A549 (cell line): Measurements from ENCODE around the gene LARGE1. TPM values are rescaled to one million over a fixed set of nuclear protein-coding genes. Genes with fewer than 3 reads are reported as not detected.

Experiments
- ATAC-seq, 2 experiments: fragments of 200-7000 bp in 1 of 2; fragments of >200 bp in 1 of 2; cut with Nextera tagmentation in 1 of 2; cut with Tn5 transposase in 1 of 2; 3 replicates each; pipeline versions ENCODE4 v1.8.0 to v1.9.1; 2018 to 2020; ENCODE audit warnings: mild to moderate bottlenecking in 1 of 2, moderate library complexity in 1 of 2
- CTCF ChIA-PET: fragments of 300-600 bp; sonication (Branson Sonifier 250); formaldehyde crosslinking; extraction: SDS; loops from one replicate; lab custom pipeline; 2021; ENCODE audit warnings: antibody characterized with exemption, inconsistent platforms; lab: Yijun Ruan, JAX
- POLR2A ChIA-PET: fragments of 350-600 bp; formaldehyde crosslinking; extraction: SDS; loops from one replicate; lab custom pipeline; 2021; ENCODE audit warnings: antibody characterized with exemption, inconsistent platforms; lab: Yijun Ruan, JAX
- DNase-seq, 2 experiments: peaks; one replicate each; pipeline versions ENCODE4 v3.0.0 to v3.0.0-alpha.2; 2011 to 2016; ENCODE audit warnings: low read depth in 1 of 2, low spot score in 1 of 2
- FAIRE-seq: peaks from 2 replicates; lab custom pipeline; 2011; peaks lifted over from hg19 to GRCh38; lab: Jason Lieb, UNC
- H3K27ac ChIP-seq, 2 experiments: fragments of >200 bp; sonication (Bioruptor Twin); formaldehyde crosslinking; 3 replicates each; pipeline ENCODE4 v1.5.1; 2016 to 2017
- H3K4me1 ChIP-seq: fragments of >200 bp; sonication (Bioruptor Twin); formaldehyde crosslinking; 3 replicates; pipeline ENCODE4 v1.6.1; 2016
- H3K4me2 ChIP-seq: fragments of >200 bp; sonication (Bioruptor Twin); formaldehyde crosslinking; 3 replicates; pipeline ENCODE4 v1.6.1; 2016
- H3K4me3 ChIP-seq: fragments of >200 bp; sonication (Bioruptor Twin); formaldehyde crosslinking; 3 replicates; pipeline ENCODE4 v1.5.1; 2016
- H3K9me3 ChIP-seq: fragments of >200 bp; sonication (Bioruptor Twin); formaldehyde crosslinking; 3 replicates; pipeline ENCODE4 v1.6.1; 2016
- CBX8 ChIP-seq: fragments of 200-600 bp; sonication (generic); IDR thresholded peaks from 2 replicates; pipeline ENCODE4 v1.6.1; 2016
- CHD2 ChIP-seq: fragments of 150-350 bp; IDR thresholded peaks from 2 replicates; pipeline ENCODE4 v1.6.1; 2014; ENCODE audit warnings: low read length; ENCODE audit not compliant: partially characterized antibody
- CHD4 ChIP-seq: fragments of 200-600 bp; sonication (generic); IDR thresholded peaks from 2 replicates; pipeline ENCODE4 v1.6.1; 2016; ENCODE audit warnings: antibody characterized with exemption, mild to moderate bottlenecking, borderline replicate concordance
- ESRRA ChIP-seq: fragments of 150-350 bp; IDR thresholded peaks from 2 replicates; pipeline ENCODE4 v1.6.1; 2014; ENCODE audit warnings: mild to moderate bottlenecking, low read length, borderline replicate concordance
- FOSB ChIP-seq: fragments of 250-450 bp; sonication (Bioruptor Pico); IDR thresholded peaks from 2 replicates; pipeline ENCODE4 v1.5.0; 2020; ENCODE audit warnings: mild to moderate bottlenecking, moderate library complexity
- GATA3 ChIP-seq: IDR thresholded peaks from 2 replicates; pipeline ENCODE4 v1.6.1; 2012; ENCODE audit warnings: borderline replicate concordance
- HEYL ChIP-seq: fragments of 250-450 bp; sonication (Bioruptor Pico); IDR thresholded peaks from 2 replicates; pipeline ENCODE4 v1.8.0; 2021; ENCODE audit warnings: mild to moderate bottlenecking, moderate library complexity
- HOXB5 ChIP-seq: fragments of 250-450 bp; sonication (Bioruptor Pico); IDR thresholded peaks from 2 replicates; pipeline ENCODE4 v1.5.0; 2020; ENCODE audit warnings: mild to moderate bottlenecking, moderate library complexity
- MYC ChIP-seq: IDR thresholded peaks from 2 replicates; pipeline ENCODE4 v1.6.1; 2012; ENCODE audit warnings: mild to moderate bottlenecking, inconsistent platforms, low read length, improper control_type of control experiment, borderline replicate concordance
- NFE2L2 ChIP-seq: fragments of 150-350 bp; conservative IDR thresholded peaks from 2 replicates; pipeline ENCODE4 v1.6.1; 2014; ENCODE audit warnings: low read length
- PHF8 ChIP-seq: fragments of 200-600 bp; sonication (generic); IDR thresholded peaks from 2 replicates; pipeline ENCODE4 v1.6.1; 2016; ENCODE audit warnings: low read depth, mild to moderate bottlenecking, antibody characterized with exemption, moderate library complexity, borderline replicate concordance
- POLR2A ChIP-seq: IDR thresholded peaks from 2 replicates; pipeline ENCODE4 v1.6.1; 2012; ENCODE audit warnings: mild to moderate bottlenecking, low read length
- RAD21 ChIP-seq, 2 experiments: fragments of >200 bp in 1 of 2; sonication (Bioruptor Twin) in 1 of 2; formaldehyde crosslinking in 1 of 2; IDR thresholded peaks in 1 of 2; conservative IDR thresholded peaks in 1 of 2; 2 replicates in 1 of 2; 3 replicates in 1 of 2; pipeline ENCODE4 v1.6.1; 2012 to 2018; ENCODE audit warnings: inconsistent platforms in 1 of 2
- RARB ChIP-seq: fragments of 250-450 bp; sonication (Bioruptor Pico); IDR thresholded peaks from 2 replicates; pipeline ENCODE4 v1.8.0; 2021; ENCODE audit warnings: mild to moderate bottlenecking, moderate library complexity
- RCOR1 ChIP-seq: fragments of 150-350 bp; IDR thresholded peaks from 2 replicates; pipeline ENCODE4 v1.6.1; 2014; ENCODE audit warnings: antibody characterized with exemption, low read length, low read depth
- RFX5 ChIP-seq: fragments of 450-650 bp; IDR thresholded peaks from 2 replicates; pipeline ENCODE4 v1.7.1; 2014; ENCODE audit warnings: antibody characterized with exemption, mild to moderate bottlenecking, moderate library complexity
- TFCP2L1 ChIP-seq: fragments of 250-450 bp; sonication (Bioruptor Pico); IDR thresholded peaks from 2 replicates; pipeline ENCODE4 v1.5.0; 2021; ENCODE audit warnings: mild to moderate bottlenecking
- ZC3H11A ChIP-seq: fragments of 450-650 bp; IDR thresholded peaks from 2 replicates; pipeline ENCODE4 v1.6.1; 2014; ENCODE audit warnings: antibody characterized with exemption, mild to moderate bottlenecking
- ZFP36 ChIP-seq: fragments of 450-650 bp; IDR thresholded peaks from 2 replicates; pipeline ENCODE4 v1.6.1; 2014; ENCODE audit warnings: borderline replicate concordance; ENCODE audit not compliant: partially characterized antibody
- ZNF302 ChIP-seq: fragments of 250-450 bp; sonication (Bioruptor Pico); IDR thresholded peaks from 2 replicates; pipeline ENCODE4 v1.9.0; 2021; ENCODE audit warnings: inconsistent platforms, mild to moderate bottlenecking, moderate library complexity
- WGBS: methylation state at CpG from one replicate; pipeline ENCODE4 v1.1.6; 2017; ENCODE audit errors: missing lambda C conversion rate; 5-methylcytosine and 5-hydroxymethylcytosine counted together
- polyA plus RNA-seq, 4 experiments: library from polyadenylated mRNA; depleted of rRNA in 3 of 4; stranded (reverse); fragments of >200 nt; fragmentation: RNase III in 1 of 4; extraction: RNeasy Plus Mini Kit Qiagen cat#74134 plus additional on column Dnase treatment in 1 of 4; gene quantifications; 2 replicates in 3 of 4; 3 replicates in 1 of 4; pipeline ENCODE4 v1.2.3, GENCODE V29; 2011 to 2017
- TF ChIP-seq, protein P1 (sequence below): fragments of 250-450 bp; sonication (Bioruptor Pico); IDR thresholded peaks from 2 replicates; pipeline ENCODE4 v1.5.0; 2020; ENCODE audit warnings: low read depth, mild to moderate bottlenecking, moderate library complexity
- TF ChIP-seq, protein P2 (sequence below): fragments of 200-600 bp; sonication (generic); IDR thresholded peaks from 2 replicates; pipeline ENCODE4 v1.6.1; 2016; ENCODE audit warnings: antibody characterized with exemption, mild to moderate bottlenecking, moderate library complexity
- TF ChIP-seq, protein P3 (sequence below): IDR thresholded peaks from 2 replicates; pipeline ENCODE4 v1.6.1; 2012
- TF ChIP-seq, protein P4 (sequence below): fragments of >200 bp; sonication (Bioruptor Twin); formaldehyde crosslinking; IDR thresholded peaks from 3 replicates; pipeline ENCODE4 v1.6.1; 2016
- TF ChIP-seq, protein P5 (sequence below): fragments of >200 bp; sonication (Bioruptor Twin); formaldehyde crosslinking; IDR thresholded peaks from 3 replicates; pipeline ENCODE4 v1.5.1; 2016

Gene LARGE1
- polyA plus RNA-seq, 2 of the 4 experiments (the other 2 are of a cell fraction) = 2.7 to 5.8 TPM

DNA sequence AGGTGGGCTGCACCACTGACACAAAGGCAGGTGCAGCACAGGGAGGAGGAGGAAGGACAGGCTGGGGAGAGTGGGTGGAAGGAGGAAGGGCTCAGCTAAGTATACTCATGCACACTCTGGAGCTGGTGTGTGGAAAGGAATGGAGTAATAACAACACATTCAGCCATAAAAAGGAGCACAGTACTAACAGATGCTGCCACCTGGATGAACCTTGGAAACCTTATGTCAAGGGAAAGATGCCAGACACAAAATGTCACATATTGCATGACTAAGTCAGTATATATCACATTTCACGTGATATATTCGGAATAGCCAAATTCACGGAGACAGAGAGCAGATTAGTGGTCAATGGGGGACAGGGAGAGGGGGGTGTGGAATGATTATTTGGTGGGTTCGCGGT, 472.5 kb downstream of the LARGE1 start (continued):
- TF ChIP-seq, protein P1, sequence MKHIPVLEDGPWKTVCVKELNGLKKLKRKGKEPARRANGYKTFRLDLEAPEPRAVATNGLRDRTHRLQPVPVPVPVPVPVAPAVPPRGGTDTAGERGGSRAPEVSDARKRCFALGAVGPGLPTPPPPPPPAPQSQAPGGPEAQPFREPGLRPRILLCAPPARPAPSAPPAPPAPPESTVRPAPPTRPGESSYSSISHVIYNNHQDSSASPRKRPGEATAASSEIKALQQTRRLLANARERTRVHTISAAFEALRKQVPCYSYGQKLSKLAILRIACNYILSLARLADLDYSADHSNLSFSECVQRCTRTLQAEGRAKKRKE = no peak

DNA sequence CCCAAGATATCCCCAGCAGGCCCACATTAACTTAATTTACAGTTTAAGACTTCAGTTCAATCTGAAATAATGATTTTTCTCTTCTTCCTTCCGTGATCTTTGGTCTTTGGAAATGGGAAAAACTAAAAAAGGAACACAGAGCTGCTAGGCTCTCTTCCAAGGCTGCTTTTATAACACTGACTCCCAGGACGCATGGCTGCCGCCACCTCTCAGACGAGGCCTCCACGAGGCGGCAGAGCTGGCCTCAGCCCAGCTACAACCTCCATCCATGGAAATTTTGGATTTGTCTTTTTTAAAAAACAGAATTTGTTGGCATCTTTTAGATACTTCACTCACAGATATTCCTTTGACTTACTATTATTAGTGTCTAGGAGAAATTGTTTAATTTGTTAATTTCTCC, 476.6 kb downstream of the LARGE1 start:
- ChIA-PET CTCF (interaction anchor here (1.0 to 1.6 kb wide), 2 partner anchors 75 to 141 kb away, joined by 5 to 6 read pairs; no protein-coding TSS in a partner anchor), POLR2A (no interaction called here)
- WGBS = 94% methylated on average over 6 of the region's 6 CpGs
- Histone ChIP-seq H3K4me2 (no peak overlapping the region), H3K9me3 (no peaks in the 10 kb centered on the region), H3K4me3 (no peak overlapping the region), H3K4me1 (peaks cover 14% of the 10 kb centered on the region), H3K27ac (no peak overlapping the region)
- ATAC-seq (no peak), FAIRE-seq (no peak), DNase-seq (no peak)
- no peak for TF ChIP-seq RFX5
- TF ChIP-seq GATA3 = no peak
- TF ChIP-seq, protein P2, sequence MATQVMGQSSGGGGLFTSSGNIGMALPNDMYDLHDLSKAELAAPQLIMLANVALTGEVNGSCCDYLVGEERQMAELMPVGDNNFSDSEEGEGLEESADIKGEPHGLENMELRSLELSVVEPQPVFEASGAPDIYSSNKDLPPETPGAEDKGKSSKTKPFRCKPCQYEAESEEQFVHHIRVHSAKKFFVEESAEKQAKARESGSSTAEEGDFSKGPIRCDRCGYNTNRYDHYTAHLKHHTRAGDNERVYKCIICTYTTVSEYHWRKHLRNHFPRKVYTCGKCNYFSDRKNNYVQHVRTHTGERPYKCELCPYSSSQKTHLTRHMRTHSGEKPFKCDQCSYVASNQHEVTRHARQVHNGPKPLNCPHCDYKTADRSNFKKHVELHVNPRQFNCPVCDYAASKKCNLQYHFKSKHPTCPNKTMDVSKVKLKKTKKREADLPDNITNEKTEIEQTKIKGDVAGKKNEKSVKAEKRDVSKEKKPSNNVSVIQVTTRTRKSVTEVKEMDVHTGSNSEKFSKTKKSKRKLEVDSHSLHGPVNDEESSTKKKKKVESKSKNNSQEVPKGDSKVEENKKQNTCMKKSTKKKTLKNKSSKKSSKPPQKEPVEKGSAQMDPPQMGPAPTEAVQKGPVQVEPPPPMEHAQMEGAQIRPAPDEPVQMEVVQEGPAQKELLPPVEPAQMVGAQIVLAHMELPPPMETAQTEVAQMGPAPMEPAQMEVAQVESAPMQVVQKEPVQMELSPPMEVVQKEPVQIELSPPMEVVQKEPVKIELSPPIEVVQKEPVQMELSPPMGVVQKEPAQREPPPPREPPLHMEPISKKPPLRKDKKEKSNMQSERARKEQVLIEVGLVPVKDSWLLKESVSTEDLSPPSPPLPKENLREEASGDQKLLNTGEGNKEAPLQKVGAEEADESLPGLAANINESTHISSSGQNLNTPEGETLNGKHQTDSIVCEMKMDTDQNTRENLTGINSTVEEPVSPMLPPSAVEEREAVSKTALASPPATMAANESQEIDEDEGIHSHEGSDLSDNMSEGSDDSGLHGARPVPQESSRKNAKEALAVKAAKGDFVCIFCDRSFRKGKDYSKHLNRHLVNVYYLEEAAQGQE = no peak
- no peak for TF ChIP-seq MYC
- no peak for TF ChIP-seq RARB
- TF ChIP-seq ZFP36 = no peak
- no peak for TF ChIP-seq ESRRA
- no peak for TF ChIP-seq HOXB5
- no peak for TF ChIP-seq POLR2A
- TF ChIP-seq RAD21 (conservative IDR thresholded peaks at IDR 0.05 in 1 of 2, IDR thresholded peaks at IDR 0.05 in 1 of 2) = no peak
- TF ChIP-seq CHD2 = no peak
- no peak for TF ChIP-seq NFE2L2
- TF ChIP-seq, protein P3, sequence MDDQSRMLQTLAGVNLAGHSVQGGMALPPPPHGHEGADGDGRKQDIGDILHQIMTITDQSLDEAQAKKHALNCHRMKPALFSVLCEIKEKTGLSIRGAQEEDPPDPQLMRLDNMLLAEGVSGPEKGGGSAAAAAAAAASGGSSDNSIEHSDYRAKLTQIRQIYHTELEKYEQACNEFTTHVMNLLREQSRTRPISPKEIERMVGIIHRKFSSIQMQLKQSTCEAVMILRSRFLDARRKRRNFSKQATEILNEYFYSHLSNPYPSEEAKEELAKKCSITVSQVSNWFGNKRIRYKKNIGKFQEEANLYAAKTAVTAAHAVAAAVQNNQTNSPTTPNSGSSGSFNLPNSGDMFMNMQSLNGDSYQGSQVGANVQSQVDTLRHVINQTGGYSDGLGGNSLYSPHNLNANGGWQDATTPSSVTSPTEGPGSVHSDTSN = no peak
- no peak for TF ChIP-seq ZC3H11A
- TF ChIP-seq CBX8 = no peak
- no peak for TF ChIP-seq FOSB (CRISPR knock-in tag)
- no peak for TF ChIP-seq TFCP2L1 (CRISPR knock-in tag)

DNA sequence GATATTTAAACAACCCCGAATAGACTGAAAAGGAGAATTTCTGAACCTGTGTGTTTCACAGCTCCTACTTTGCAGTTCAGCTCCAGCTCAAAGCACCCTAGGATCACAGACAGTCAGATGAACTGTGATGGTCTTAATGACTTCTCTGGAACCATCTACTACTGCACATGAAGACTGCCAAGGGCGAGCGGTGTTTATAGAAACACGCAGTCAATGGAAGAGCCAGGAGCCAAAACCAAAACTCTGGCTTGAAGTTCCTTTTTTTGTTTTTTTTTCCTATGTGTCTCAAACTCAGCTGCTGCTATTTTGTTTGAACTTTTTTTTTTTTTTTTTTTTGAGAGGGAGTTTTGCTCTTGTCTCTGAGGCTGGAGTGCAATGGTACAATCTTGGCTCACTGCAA, 479.5 kb downstream of the LARGE1 start:
- DNase-seq (no peak), FAIRE-seq (no peak), ATAC-seq (no peak)
- CTCF ChIA-PET = interaction anchor here (1.0 to 1.2 kb wide), 2 partner anchors 78 to 139 kb away, joined by 5 to 6 read pairs; no protein-coding TSS in a partner anchor
- no peak overlapping the region for H3K4me2 ChIP-seq
- peaks cover 28% of the 10 kb centered on the region for H3K4me1 ChIP-seq
- H3K27ac ChIP-seq = no peak overlapping the region
- no peak overlapping the region for H3K4me3 ChIP-seq
- POLR2A ChIA-PET = interaction anchor here (0.9 kb wide), 1 partner anchor 11 kb away, joined by 3 read pairs; no protein-coding TSS in a partner anchor
- H3K9me3 ChIP-seq = no peaks in the 10 kb centered on the region
- WGBS = 82% methylated on average over 4 of the region's 4 CpGs
- TF ChIP-seq, protein P2 = no peak
- TF ChIP-seq HEYL (no peak), CHD4 (no peak), ZNF302 (CRISPR knock-in tag) (no peak), NFE2L2 (no peak), PHF8 (no peak), GATA3 (no peak), RCOR1 (no peak)
- TF ChIP-seq, protein P4, sequence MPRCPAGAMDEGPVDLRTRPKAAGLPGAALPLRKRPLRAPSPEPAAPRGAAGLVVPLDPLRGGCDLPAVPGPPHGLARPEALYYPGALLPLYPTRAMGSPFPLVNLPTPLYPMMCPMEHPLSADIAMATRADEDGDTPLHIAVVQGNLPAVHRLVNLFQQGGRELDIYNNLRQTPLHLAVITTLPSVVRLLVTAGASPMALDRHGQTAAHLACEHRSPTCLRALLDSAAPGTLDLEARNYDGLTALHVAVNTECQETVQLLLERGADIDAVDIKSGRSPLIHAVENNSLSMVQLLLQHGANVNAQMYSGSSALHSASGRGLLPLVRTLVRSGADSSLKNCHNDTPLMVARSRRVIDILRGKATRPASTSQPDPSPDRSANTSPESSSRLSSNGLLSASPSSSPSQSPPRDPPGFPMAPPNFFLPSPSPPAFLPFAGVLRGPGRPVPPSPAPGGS = no peak
- TF ChIP-seq, protein P5, sequence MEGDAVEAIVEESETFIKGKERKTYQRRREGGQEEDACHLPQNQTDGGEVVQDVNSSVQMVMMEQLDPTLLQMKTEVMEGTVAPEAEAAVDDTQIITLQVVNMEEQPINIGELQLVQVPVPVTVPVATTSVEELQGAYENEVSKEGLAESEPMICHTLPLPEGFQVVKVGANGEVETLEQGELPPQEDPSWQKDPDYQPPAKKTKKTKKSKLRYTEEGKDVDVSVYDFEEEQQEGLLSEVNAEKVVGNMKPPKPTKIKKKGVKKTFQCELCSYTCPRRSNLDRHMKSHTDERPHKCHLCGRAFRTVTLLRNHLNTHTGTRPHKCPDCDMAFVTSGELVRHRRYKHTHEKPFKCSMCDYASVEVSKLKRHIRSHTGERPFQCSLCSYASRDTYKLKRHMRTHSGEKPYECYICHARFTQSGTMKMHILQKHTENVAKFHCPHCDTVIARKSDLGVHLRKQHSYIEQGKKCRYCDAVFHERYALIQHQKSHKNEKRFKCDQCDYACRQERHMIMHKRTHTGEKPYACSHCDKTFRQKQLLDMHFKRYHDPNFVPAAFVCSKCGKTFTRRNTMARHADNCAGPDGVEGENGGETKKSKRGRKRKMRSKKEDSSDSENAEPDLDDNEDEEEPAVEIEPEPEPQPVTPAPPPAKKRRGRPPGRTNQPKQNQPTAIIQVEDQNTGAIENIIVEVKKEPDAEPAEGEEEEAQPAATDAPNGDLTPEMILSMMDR = no peak
